AG08396 (cell line): Measurements from ENCODE around the gene TNFAIP2.

ENCODE experiments used
- DNase-seq: peaks from one replicate; pipeline ENCODE4 v3.0.0; 2012; ENCODE audit warnings: low spot score, mixed read lengths

The TNFAIP2 gene

GRCh38 chr14:103123634-103124500 lies 606 bp downstream of the TNFAIP2 start:
- DNase-seq = peak; percentile 69

- no peak for DNase-seq
Measured at GRCh38 chr14:103124501-103125001, 1.3 kb downstream of the TNFAIP2 start.

DNA sequence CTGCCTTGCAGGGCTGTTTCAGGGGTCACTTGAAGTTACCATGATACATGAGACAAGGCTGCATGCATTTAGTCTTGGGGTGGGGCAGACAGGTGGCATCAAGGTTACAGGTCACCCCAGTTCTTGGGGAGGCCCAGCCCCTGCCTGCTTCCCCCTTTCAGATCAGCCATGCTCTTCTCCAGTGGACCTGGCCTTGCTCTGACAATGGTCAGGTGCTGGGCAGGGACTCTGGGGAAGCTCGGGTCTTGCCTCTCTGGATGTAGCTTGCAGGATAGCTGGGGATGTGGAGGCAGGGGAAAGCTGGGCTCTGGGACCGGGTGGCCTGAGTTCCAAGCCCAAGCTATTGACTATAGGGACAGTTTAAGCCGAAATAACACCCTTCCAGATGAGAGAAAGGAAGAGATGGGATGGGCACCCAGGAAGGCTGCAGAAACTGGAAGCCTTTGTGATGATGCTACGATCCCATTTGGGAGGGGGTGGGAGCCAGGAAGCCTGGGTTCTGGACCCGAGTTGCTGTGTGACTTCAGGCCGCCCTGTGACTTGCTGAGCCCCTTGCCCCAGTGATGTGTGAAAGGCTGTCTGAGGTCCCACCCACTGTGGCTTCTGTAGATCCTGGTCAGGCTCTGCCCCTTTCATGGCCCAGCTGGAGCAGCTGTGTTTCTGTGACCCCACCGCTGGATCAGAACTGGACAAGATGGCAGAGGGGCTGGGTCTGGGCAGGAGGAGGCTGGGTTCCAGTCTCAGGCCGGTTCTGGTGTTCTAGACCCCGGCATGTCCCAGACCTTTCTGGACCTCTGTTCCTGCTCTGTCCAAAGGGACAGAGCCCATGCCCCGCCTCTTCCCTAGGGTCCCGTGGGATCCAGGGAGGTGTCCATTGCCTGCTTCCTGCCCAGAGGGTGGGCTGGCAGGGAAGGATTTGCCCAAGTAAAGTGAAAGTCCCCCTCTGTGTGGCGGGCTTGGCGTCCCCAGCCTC lies 2.1 kb downstream of the TNFAIP2 start:
- no peak for DNase-seq

DNA sequence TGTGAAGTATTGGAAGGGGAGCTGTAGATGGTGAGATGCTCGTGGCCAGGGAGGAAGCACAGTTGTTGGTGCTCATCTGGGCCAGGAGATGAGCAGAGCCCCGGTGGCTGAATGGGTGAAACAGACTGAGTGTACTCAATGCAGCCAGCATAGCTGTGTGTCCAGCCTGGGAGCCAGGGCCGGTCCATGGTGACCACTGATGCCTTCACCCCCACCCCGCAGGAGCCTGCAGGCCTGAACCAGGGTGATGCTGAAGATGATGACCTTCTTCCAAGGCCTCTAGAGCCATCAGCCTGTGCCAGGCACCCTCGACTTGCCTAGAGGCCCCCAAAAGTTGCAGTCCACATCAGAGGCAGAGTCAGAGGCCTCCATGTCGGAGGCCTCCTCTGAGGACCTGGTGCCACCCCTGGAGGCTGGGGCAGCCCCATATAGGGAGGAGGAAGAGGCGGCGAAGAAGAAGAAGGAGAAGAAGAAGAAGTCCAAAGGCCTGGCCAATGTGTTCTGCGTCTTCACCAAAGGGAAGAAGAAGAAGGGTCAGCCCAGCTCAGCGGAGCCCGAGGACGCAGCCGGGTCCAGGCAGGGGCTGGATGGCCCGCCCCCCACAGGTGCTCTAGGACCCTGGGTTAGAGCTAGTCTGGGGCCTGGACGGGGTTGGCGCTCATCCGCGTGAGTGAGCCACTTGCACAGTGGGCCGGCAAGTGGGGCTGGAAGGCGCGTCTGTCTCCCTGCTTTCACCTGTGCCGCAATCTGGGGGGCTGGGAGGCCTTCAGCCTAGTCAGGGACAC lies 3.0 kb downstream of the TNFAIP2 start:
- no peak for DNase-seq

DNA sequence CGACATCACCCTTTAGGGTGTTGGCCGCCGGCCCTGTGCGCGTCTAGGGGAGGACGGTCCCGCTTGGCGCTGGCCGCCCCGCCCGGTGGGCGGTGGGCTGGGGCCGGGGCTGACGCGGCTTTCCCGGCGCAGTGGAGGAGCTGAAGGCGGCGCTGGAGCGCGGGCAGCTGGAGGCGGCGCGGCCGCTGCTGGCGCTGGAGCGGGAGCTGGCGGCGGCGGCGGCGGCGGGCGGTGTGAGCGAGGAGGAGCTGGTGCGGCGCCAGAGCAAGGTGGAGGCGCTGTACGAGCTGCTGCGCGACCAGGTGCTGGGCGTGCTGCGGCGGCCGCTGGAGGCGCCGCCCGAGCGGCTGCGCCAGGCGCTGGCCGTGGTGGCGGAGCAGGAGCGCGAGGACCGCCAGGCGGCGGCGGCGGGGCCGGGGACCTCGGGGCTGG lies 3.6 kb downstream of the TNFAIP2 start:
- DNase-seq = no peak

- no peak for DNase-seq
Measured at GRCh38 chr14:103127356-103127755, 4.1 kb downstream of the TNFAIP2 start.

DNA sequence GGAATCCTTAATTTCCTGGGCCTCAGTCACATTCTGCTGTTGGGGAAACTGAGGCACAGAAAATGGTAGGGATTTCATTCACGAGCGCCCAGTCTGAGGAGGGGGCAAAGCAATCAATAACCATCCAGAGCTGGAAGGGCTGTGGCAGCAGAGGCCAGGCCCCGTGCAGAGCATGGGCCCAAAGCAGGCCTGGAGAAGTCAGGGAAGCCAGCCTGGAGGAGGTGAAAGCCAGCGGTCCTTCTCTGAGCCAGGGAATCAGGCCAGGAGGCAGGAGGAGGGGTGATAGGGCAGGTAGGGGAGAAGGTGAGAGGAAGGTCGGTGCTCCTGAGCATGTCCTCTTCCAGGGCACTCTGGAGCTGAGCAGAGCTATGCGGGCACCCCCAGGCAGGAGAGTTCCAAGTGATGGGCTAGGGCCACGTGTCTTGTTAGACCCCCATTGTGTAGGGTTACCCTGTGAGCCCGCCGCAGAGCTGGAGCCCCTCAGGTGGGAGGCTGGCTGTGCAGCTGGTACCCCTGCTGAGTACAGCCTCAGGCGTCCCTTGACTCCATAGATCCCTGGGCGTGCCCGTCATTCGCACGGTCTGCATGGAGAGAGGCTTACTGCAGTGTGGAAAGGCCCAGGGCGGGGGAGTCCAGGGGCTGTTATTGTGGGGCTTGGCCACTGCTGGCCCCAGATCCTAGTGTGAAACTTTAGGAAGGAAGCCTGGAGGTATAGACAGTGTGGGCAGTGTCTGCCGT lies 4.8 kb downstream of the TNFAIP2 start:
- no peak for DNase-seq

GRCh38 chr14:103128631-103129300 lies 5.5 kb downstream of the TNFAIP2 start:
- DNase-seq = no peak

GRCh38 chr14:103129301-103130016 lies 6.2 kb downstream of the TNFAIP2 start:
- no peak for DNase-seq

GRCh38 chr14:103130017-103130764 lies 6.9 kb downstream of the TNFAIP2 start:
- DNase-seq = no peak

DNA sequence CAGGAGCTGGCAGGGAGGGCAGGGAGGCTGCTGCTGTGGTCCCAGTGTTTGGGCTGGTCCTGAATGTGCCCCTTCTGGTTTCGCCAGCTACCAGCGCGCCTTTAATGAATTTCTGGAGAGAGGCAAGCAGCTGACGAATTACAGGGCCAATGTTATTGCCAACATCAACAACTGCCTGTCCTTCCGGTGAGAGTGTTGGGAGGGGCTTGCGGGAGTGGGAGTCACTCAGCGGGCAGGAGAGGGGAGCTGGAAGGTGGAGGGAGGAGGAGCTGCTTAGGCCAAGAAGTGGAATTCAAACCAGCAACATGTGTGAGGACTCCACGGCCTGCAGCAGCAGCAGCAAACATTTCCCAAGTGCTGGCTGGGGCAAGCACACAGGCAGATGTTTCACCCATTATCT lies 7.7 kb downstream of the TNFAIP2 start:
- peak; percentile 74 for DNase-seq

DNA sequence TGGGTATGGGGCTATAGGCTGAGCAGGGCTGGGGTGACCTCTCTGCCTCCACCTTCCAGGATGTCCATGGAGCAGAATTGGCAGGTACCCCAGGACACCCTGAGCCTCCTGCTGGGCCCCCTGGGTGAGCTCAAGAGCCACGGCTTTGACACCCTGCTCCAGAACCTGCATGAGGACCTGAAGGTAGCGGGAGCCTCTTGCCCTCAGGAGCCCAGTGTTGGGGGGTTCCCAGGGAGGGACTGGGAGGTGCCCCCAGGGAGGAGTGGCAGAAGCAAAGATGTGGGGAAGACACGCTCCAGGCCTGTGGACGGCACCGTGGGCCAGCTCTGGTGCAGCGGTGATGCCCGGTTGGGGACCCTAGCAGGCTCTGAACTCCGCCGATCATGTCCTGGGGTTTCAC lies 8.3 kb downstream of the TNFAIP2 start:
- no peak for DNase-seq

DNA sequence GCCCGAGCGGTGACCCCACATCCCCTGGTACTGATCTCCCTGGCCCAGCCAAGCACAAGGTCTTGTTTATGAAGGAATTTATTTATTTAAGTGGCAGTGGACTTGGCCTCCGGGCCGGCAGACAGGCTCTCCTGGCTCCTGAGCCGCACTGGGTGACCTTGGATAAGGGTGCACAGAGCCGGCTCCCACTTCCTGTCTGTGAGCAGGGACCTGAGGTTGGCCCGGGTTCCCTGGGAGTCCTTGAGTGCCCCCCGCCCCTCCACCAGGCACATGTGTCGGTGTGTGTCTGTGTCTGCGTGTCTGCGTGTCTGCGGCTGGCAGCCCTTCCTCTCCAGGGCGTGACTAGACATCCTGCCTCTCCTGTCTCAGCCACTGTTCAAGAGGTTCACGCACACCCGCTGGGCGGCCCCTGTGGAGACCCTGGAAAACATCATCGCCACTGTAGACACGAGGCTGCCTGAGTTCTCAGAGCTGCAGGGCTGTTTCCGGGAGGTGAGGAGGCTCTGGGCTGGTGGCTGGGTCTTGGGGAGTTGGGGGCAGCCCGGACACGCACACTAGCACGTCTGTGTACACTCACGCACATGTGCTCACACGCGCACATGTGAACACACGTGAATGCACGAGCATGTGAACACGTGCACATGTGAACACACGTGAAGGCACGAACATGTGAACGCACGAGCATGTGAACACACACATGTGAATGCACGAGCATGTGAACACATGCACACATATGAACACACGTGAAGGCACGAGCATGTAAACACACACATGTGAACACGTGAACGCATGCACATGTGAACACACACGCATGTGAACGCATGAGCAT lies 9.3 kb downstream of the TNFAIP2 start:
- DNase-seq = no peak

- DNase-seq = no peak
Measured at GRCh38 chr14:103133210-103134140, 10.2 kb downstream of the TNFAIP2 start.

DNA sequence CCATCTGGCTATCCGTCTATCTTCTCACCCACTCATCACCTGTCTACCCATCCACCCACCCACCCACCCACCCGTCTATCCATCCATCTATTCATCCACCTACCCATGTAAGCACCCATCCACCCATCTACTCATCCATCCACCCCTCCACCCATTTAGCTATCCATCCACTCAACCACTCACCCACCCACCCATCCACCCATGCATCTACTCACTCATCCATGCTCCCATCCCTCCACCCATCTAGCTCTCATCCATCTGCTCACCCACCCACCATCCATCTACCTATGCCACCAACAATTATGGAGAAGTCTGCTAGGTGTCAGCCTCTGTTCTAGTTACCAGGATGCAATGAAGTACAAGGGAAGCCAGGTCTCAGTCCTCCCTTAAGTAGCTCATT lies 11.1 kb downstream of the TNFAIP2 start:
- DNase-seq = no peak

DNA sequence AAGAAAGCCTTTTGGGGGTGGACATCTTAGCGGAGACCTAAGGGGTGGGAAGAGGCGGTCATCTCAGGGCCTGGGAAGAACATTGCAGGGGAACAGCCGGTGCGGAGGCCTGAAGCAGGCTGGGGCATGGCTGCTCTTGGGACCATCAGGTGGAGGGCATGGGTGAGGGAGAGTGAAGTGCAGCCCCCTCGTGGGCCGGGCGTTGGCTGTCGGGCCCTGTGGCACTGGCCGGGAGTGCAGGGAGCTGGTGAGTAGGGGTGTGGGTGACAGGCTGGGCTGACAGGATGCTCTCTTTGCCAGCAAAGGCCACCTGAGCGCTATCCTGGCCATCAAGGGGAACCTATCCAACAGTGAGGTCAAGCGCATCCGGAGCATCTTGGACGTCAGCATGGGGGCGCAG lies 11.7 kb downstream of the TNFAIP2 start:
- no peak for DNase-seq
